HG02870 (cell line): ENCODE data around the gene OR11H6.
"Not testable (repeated sequence)": the region's sequence is repeated elsewhere in the genome, so short reads cannot be mapped to it uniquely, and the experiment has no call there.

ENCODE experiments used
- ATAC-seq: cut with Tn5 transposase; IDR thresholded peaks from one replicate; pipeline ENCODE4 v1.9.1; 2021; ENCODE audit warnings: mild to moderate bottlenecking, moderate library complexity; ENCODE audit not compliant: unreplicated experiment

Gene OR11H6, protein sequence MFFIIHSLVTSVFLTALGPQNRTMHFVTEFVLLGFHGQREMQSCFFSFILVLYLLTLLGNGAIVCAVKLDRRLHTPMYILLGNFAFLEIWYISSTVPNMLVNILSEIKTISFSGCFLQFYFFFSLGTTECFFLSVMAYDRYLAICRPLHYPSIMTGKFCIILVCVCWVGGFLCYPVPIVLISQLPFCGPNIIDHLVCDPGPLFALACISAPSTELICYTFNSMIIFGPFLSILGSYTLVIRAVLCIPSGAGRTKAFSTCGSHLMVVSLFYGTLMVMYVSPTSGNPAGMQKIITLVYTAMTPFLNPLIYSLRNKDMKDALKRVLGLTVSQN

DNA sequence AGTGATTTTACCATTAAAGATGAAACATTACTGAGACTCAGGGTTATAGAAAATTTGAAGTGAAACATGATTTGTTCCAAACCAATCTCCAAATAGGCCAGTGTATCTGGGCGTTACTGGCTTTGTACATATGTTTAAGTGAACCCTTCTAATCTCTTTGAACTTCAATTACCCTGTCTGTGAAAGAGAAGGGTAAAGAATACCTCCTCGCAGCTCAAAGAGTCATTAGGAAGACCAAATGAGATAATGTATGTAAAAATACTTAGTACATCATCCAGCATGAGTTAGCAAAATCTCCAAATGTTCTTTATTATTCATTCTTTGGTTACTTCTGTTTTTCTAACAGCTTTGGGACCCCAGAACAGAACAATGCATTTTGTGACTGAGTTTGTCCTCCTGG, at the start of gene OR11H6:
Gene OR11H6, plus strand, starts transcription at position 301 of the 400 bp plus-strand sequence. Its CDS starts 0 bp downstream, at position 301.
- no peak for ATAC-seq

DNA sequence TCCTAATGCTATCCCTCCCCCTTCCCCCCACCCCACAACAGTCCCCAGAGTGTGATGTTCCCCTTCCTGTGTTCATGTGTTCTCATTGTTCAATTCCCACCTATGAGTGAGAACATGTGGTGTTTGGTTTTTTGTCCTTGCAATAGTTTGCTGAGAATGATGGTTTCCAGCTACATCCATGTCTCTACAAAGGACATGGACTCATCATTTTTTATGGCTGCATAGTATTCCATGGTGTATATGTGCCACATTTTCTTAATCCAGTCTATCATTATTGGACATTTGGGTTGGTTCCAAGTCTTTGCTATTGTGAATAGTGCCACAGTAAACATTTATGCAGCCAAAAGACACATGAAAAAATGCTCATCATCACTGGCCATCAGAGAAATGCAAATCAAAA, 49.3 kb upstream of the OR11H6 start:
- ATAC-seq, result not testable (repeated sequence)

DNA sequence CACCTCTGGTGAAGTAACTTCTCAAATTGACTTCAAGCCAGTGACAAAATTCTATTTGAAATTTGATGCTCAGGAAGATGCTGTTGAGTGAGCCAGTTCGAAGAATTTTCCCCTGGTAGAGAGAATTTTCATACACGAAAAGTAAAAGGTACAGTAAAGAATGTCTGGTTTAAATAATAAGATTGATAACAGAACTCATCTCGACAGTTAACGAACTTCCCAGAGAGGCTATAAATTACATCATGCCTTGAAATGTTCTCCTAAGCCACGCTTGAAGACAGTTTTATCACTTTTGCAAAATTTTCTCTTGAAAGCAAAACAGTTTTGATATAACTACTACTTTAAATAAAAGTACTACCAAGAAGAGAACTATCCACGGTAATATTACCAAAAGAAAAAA, 47.2 kb upstream of the OR11H6 start:
- ATAC-seq, result no peak

DNA sequence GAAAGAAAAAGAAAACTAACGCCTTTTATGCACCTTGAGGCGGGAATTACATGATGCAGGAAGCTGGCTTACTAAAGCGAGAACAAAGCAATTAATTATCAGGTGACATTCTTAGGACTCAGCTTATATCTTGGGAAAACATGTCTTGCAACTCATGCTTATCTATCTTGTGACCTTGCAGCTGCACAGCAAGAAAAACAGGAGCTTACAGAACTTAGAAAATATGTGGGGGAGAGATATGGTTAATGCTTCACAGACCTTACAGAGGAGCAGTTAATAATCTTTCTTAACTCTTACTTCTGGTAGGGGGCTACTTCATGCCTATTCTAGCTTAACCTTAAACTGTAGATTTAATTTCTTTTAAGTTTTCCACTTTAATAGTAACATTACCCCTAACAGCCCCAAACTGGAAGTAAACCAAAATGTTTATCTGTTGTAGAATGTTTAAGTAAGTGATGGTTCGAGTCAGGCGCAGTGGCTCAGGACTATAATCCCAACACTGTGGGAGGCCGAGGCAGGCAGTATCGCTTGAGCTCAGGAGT, 46.0 kb upstream of the OR11H6 start:
- ATAC-seq, result no peak

DNA sequence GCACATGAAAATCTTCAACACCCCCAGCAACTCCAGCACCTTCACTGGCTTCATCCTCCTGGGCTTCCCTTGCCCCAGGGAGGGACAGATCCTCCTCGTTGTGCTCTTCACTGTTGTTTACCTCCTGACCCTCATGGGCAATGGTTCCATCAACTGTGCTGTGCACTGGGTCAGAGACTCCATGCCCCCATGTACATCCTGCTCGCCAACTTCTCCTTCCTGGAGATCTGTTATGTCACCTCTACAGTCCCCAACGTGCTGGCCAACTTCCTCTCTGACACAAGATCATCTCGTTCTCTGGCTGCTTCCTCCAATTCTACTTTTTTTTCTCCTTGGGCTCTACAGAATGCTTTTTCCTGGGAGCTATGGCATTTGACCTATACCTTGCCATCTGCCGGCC, 44.3 kb upstream of the OR11H6 start:
- ATAC-seq, result no peak

DNA sequence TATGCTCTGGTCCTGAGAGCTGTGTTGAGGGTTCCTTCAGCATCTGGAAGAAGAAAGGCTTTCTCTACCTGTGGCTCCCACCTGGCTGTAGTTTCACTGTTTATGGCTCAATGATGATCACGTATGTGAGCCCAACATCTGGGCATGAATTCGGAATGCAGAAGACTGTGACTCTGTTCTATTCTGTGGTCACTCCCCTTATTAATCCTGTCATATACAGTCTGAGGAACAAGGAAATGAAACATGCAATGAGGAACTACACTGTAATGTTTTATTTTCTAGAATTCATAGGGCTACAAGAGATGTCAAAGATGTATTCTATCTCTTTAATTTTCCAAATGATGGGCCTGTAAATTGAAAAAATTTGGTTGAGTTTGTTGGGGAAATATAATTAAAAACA, 43.6 kb upstream of the OR11H6 start:
- ATAC-seq, result no peak

DNA sequence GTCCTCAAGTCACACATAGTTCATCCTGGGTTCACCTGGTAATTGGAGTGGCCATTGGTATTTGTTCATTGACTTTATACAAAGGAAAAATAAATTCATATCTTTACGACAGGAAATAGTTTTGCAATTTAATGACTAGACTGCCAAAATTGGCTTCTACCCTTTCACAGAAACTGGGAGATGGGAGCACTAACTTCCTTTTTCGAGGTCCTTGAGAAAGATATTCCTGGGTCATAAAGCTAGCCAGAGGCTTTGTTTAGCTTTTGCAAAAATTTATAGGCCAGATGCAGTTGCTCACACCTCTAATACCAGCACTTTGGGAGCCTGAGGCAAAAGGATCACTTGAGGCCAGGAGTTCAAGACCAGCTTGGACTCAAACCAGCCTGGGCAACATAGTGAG, 43.0 kb upstream of the OR11H6 start:
- no peak for ATAC-seq

DNA sequence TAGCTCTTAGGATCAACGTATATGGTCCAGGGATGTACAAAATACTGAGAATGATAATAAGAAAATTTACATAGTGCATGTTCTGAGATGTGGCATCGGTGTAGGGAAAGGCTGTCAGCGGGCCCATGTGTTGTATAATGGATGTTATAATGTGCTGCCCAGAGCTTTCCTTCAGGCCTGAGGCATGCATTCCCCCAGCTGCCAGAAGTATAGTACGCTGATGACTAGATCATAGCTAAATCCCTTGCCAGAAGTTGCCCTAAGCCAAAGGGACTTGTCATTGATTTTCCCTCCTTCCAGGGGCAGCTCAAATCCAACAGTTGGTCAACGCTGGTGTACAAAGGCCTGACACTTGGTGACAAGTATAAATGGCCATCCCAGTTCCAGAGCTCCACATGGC, 39.3 kb upstream of the OR11H6 start:
- ATAC-seq, result no peak

DNA sequence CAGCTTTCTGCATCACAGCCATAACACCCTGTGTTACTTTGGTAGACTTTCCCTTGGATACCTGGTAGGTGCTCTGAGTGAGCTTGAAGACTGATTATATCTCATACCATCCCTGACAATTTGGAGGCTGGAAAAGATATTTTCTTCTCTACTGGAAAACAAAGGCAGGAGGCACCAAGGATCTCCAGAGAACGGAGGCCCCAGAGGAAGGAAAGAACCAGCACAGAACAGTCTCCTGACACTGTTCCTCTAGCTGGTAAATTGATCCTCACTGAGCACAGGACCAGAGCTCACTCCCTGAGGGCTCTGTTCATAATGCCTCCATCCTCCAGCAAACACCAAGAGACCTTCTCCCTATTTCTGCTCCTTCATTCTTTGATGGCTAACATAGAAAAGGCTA, 32.9 kb upstream of the OR11H6 start, which contains the start of gene OR11G2:
Gene OR11G2, plus strand, starts transcription at position 301 of the 400 bp plus-strand sequence. CDS start 6,542 bp downstream, outside the sequence.
- no peak for ATAC-seq

DNA sequence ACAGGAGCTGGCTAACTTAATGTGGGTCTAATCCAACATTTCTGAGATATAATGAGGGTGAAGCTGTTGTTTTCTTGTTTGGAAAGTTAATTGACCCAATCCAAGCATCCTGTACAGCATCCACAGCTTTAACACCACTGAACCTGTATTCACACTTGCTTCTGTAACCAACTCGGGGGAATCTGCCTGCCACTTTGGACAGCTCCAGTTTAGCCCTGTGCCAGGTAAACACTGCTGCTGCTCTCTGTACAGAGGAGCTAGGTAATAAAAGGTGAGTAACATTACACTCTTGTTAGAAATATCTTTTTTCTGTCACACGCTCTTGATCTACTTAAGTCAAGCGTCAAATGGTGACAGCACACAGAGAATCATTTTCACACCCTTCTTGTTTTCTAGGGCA, 32.1 kb upstream of the OR11H6 start:
- no peak for ATAC-seq

DNA sequence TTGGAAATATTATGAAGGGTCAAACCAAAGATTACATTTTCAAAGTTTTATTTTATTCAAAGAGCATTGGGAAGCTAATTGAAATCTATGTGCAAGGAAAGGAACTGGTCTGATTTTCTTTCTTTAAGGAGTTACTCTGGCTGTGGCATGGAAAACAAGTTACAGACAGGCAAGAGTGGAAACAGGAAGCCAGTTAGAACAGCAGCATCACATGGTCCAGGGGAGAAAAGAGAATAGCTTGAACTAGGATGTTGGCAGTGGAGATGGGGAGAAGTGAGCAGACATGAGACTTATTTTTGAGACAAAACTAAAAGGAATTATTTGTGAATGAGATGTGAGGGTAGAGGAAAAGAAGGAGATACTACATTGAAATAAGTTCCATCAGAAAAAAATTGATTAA, 29.4 kb upstream of the OR11H6 start:
- no peak for ATAC-seq

DNA sequence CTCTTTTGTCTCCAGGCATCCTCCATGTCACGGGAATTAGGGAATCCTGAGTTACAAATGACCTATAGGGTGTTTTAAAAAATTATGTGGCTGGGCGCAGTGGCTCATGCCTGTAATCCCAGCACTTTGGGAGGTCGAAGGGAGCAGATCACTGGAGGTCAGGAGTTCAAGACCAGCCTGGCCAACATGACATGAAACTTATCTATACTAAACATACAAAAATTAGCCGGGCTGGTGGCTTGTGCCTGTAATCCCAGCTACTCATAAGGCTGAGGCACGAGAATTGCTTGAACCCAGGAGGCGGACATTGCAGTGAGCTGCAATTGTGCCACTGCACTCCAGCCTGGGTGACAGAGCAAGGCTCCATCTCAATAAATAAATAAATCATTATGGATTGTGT, 28.3 kb upstream of the OR11H6 start:
- ATAC-seq, result not testable (repeated sequence)

DNA sequence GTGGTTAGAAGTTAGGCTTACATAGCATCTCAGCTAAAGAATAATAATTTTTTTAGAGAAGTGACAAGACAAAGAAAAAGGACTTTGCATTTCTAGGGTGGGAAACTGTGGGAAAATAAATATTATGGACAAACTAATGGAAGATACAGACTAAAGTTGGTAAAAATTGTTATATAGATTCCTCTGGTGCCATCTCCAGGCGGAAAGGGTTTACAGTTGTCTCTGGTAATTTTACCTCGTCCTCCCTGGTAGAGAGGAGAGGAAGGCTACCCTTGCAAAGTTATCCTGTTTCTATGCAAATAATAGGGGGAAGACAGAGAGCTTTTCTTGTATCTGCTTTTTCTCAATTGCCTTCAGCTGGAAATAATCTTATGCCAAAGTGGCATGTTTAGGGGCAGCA, 27.6 kb upstream of the OR11H6 start:
- no peak for ATAC-seq

DNA sequence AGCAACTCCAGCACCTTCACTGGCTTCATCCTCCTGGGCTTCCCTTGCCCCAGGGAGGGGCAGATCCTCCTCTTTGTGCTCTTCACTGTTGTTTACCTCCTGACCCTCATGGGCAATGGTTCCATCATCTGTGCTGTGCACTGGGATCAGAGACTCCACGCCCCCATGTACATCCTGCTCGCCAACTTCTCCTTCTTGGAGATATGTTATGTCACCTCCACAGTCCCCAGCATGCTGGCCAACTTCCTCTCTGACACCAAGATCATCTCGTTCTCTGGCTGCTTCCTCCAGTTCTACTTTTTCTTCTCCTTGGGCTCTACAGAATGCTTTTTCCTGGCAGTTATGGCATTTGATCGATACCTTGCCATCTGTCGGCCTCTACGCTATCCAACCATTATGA, 26.1 kb upstream of the OR11H6 start:
- ATAC-seq, result no peak

DNA sequence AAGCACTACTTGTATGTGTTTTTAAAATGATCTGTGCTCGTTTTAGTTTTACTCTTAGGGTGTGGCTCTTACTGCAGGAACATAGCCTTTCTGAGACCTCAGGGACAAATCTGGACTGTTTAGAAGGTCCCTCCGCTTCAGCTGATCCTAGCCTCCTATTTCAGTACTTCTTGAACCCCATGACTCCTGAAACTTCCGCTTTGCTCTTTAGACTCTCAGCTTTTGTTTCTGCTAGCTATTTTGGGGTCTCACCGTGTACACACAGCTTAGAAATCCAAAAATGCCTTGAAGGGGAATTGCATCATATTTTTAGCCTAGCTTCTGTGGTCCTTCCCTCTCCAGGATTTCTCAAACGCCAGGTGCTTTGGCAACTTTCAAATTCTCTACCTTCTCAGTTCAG, 24.5 kb upstream of the OR11H6 start:
- ATAC-seq, result no peak

DNA sequence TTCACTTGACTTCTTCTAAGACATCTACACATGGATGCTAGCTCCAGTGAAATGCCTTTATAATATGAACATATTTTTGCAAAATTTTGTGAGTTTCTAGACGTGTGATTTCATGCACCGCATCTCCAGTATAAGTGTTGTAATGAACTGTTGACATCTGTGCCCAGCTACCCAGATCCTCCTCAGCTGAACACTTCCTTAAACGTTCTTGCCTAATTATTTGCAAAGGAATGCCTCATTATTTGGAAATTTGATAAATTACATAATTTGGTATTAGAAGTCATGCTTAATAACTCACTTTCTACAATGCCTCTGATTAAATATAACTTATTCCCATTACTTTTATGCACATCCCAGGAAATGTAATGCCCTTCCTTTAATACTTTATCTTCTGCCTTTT, 18.8 kb upstream of the OR11H6 start:
- no peak for ATAC-seq

DNA sequence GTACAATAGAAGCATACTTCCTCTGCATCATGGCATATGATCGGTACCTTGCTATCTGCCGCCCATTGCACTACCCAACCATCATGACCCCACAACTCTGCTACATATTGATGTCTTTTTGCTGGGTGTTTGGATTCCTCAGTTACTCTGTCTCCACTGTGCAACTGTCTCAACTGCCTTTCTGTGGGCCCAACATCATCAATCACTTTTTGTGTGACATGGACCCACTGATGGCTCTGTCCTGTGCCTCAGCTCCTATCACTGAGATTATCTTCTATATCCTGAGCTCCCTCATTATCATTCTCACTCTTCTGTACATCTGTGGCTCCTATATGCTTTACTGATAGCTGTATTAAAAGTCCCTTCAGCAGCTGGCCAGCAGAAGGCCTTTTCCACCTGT, 13.9 kb upstream of the OR11H6 start:
- ATAC-seq, result no peak

DNA sequence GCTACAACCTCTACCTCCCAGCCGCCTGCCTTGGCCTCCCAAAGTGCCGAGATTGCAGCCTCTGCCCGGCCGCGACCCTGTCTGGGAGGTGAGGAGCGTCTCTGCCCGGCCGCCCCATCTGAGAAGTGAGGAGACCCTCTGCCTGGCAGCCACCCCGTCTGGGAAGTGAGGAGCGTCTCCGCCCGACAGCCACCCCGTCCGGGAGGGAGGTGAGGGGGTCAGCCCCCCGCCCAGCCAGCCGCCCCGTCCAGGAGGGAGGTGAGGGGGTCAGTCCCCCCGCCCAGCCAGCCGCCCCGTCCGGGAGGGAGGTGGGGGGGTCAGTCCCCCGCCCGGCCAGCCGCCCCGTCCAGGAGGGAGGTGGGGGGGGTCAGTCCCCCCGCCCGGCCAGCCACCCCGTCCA, 11.1 kb upstream of the OR11H6 start:
- ATAC-seq, result not testable (repeated sequence)

DNA sequence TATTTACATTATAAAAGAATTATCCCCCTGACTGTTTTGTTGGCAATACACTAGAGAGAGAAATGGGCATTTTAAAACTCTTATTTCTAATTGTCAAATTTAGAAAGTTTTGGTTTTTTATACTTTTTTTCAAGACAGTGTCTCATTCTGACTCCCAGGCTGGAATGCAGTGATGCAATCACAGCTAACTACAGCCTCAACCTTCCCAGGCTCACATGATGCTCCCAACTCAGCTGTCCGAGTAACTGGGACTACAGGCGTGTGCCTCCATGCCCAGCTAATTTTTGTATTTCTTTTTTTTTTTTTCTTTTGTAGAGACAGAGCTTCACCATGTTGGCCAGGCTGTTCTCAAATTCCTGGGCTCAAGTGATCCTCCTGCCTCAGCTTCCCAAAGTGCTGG, 8.3 kb upstream of the OR11H6 start:
- ATAC-seq, result no peak

DNA sequence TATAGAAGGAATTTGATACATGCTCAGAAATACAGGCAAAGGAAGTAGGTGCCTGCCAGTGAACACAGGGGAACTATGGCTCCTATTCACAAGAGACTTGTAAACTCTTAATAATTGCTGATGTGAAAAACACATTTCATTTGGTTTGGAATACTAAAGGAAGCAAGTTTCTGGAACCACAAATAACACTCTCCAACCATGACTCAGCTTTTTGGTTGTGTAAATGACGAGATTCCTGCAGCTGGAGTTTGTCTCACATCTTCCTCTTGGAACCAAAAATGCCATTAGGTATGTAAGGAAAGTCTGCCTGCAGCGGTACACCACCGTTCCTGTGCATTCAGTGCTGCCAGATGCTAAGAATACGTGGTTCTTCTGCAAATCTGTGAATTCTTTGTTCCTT, 4.5 kb upstream of the OR11H6 start:
- ATAC-seq, result no peak

DNA sequence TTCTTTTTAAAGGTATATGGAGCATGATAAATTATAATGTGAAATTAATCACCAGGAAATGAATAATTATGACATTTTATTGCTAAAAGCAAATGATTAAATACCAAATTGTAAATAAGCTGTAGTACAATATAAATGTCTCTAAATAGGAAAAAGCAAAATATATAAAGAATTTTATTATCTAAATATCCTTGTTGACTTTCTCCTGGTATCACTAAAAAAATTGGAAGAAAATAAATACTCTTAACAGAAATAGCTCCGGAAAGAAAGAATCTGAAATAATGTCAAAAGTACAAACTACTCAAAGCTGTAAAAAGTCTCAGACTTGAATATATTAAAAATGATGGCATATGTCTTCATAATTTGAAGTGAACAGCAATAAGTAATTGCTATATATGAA, 5.2 kb downstream of the OR11H6 start, which contains the start of gene OR11H7:
Gene OR11H7, plus strand, starts transcription at position 301 of the 400 bp plus-strand sequence.
- no peak for ATAC-seq

DNA sequence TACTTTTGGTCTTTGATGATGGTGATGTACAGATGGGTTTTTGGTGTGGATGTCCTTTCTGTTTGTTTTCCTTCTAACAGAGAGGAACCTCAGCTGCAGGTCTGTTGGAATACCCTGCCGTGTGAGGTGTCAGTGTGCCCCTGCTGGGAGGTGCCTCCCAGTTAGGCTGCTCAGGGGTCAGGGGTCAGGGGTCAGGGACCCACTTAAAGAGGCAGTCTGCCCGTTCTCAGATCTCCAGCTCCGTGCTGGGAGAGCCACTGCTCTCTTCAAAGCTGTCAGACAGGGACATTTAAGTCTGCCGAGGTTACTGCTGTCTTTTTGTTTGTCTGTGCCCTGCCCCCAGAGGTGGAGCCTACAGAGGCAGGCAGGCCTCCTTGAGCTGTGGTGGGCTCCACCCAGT, 11.9 kb downstream of the OR11H6 start:
- not testable (repeated sequence) for ATAC-seq
